NT2/D1 (cell line): ENCODE results near the gene RETREG1.

Experiments used
- SUZ12 ChIP-seq: IDR thresholded peaks from 2 replicates; pipeline ENCODE4 v1.6.1; 2011; ENCODE audit not compliant: insufficient read length, insufficient read depth; ENCODE audit errors: extremely low read depth
- YY1 ChIP-seq: IDR thresholded peaks from 2 replicates; pipeline ENCODE4 v1.6.1; 2011; ENCODE audit not compliant: insufficient read length, insufficient read depth
- ZNF274 ChIP-seq: IDR thresholded peaks from 2 replicates; pipeline ENCODE4 v1.6.1; 2011; ENCODE audit warnings: mild to moderate bottlenecking, low read depth, low read length

GRCh38 chr5:16450163-16450562 is 166.6 kb downstream of the RETREG1 start:
- TF ChIP-seq YY1 (no peak), SUZ12 (no peak), ZNF274 (no peak)
